Caki2 (cell line): ENCODE measurements around the gene RNF125. TPM values are rescaled to one million over a fixed set of nuclear protein-coding genes. Genes with fewer than 3 reads are reported as not detected.
"Not testable (repeated sequence)": the region's sequence is repeated elsewhere in the genome, so short reads cannot be mapped to it uniquely, and the experiment has no call there.

Experiments
- DNase-seq: peaks from one replicate; pipeline ENCODE4 v3.0.0-alpha.2; 2015; ENCODE audit warnings: low read depth
- in situ Hi-C: cut with HindIII; loops from 2 replicates; pipeline ENCODE4 v1.10.0; 2016; ENCODE audit warnings: low sequenced_read_pairs, low pct_unique_long_range_greater_than_20kb, mixed read lengths
- total RNA-seq: library from RNA; depleted of rRNA; stranded (reverse); fragments of >200 nt; shearing (Covaris generic); gene quantifications from 2 replicates; pipeline ENCODE4 v1.2.3, GENCODE V29; 2014; ENCODE audit warnings: low replicate concordance; rRNA removed

The RNF125 gene
- total RNA-seq, result 0.03 and 0.38 TPM in 2 replicates

DNA sequence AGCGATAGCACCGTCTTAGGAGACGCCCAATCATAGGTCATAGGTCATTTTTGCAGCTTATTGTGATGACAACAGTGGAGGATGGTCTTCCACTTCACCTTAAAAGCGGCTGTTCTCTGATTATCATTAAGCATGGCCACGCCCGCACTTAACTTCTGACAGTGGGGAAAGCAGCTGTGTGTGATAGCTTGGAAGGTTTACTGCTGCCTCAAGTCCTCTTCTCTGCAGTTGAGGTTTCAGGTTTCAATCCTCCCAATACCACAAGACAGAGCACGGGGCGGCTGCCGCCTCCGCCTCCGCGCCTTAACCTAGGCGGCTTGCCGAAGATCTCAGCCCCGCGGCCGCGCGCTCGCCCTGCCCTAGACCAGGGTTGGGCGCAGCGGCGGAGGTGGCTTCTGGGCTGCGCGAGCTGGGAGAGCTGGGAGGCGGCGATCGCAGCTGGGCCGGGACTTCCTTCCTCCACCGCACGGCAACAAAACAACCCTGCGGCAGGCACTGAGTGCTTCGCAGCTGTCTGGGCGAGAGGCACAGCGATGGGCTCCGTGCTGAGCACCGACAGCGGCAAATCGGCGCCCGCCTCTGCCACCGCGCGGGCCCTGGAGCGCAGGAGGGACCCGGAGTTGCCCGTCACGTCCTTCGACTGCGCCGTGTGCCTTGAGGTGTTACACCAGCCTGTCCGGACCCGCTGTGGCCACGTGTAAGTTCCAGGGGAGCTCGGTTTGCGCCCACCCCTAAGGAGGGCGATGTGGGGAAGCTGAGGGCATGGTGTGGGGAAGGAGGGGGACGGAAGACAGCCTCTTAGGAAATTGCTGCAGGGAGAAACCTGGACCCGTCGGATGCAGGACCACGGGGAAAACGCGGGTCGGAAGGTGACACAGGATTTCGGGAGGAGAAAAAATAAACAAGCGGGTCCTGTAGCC lies at the start of gene RNF125:
Gene RNF125 (plus strand): TSS at position 495 of the 920 bp plus-strand sequence. CDS start 39 bp downstream, at position 534.
- in situ Hi-C loops, result no loop called here
- peak; percentile 74 for DNase-seq

DNA sequence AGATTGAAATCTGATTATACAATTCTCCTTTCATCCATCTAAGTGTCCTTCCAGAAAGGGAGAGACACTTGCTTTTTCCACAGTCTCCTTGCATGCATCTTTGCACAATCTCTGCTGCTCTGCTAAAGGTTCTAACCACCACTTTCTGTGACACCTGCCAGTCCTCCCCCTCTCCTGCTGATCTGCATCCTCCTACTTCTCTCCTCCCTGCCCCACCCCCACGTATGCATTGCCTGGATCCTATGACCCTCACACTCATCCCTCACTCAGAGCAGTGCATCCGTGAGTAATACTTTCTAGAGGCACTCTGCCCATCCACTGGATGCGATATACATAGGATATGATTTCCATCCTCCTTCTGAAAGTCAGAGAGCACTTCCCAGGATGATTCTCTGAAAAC lies 48.0 kb upstream of the RNF125 start:
- in situ Hi-C loops, result no loop called here
- no peak for DNase-seq

- no peak for DNase-seq
- in situ Hi-C loops, result no loop called here
These were observed 44.6 kb upstream of the RNF125 start for GRCh38 chr18:31973929-31974546.

DNA sequence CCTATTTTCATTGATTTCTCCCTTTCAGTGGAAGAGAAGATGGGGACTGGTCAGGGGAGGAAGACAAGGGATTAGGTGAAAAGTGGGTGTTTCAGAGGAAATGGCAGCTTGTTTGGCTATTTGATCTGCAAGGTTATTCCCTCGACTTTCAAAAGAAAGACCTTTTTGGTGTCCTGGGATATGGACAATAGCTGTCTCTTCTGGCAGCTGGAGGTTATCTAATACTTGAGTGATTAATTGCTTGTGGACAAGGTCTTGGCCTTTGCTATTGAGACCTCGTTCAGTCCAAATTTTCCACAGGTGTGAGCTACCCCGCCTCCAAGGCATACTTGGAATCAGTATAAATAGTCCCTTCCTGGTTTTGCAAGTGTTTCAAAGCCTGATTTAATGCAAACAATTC lies 42.4 kb upstream of the RNF125 start:
- in situ Hi-C loops, result no loop called here
- no peak for DNase-seq

GRCh38 chr18:31977270-31977872 lies 41.3 kb upstream of the RNF125 start:
- no peak for DNase-seq
- in situ Hi-C loops, result no loop called here

DNA sequence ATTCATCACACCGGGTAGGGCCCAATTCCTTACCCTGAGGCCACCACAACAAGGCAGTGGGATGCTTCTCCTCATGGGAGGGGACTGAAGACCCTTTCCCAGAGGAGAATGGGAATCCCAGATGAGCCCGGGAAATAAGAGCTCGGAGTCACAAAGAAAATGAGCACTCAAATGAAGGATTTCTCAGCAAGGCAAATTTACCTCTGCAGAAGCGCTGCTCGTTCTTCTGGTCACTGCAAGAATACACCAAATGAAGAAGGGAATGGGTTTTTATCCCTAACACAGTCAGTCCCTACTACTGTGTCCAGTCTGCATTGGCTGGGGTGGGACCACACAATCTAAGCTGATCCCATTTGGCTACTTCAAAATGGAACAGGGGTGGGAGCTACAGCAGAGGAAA lies 40.0 kb upstream of the RNF125 start:
- DNase-seq, result no peak
- in situ Hi-C loops, result no loop called here

- in situ Hi-C loops, result no loop called here
- DNase-seq, result no peak
These were observed 38.9 kb upstream of the RNF125 start for GRCh38 chr18:31979714-31980113.

DNA sequence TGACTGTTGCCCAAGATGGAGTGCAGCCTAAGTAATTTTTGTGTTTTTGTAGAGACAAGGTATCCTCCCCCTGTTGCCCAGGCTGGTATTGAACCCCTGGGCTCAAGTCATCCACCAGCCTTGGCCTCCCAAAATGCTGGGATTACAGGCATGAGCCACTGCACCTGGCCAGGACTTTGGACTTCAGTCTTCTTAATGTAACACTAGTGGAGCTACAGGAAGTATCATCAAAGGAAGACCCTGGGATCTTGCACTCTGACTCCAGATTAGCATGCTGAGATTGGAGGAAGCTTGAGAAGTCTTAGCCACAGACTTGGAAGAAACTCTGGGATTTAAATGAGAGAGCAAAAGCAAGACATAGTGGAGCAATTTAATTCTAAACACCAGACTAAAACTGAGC lies 37.8 kb upstream of the RNF125 start:
- no peak for DNase-seq
- in situ Hi-C loops, result no loop called here

- in situ Hi-C loops, result no loop called here
These were observed 35.6 kb upstream of the RNF125 start for GRCh38 chr18:31983020-31983419.

DNA sequence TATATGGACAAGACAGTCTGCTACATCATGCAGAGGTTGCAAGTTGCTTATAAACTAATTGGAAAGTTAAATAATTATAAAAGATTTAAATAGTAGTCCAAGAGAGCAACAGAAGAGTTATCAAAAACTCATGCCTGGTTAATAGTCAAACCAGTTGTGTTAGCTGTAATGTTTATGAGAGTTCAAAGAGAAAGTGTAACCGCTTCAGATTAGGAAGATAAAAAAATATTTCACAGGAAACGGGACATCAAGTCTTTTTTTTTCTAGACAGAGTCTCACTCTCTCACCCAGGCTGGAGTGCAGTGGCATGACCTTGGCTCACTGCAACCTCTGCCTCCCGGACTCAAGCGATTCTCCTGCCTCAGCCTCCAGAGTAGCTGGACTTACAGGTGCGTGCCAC lies 34.6 kb upstream of the RNF125 start:
- no peak for DNase-seq
- in situ Hi-C loops, result no loop called here

More at GRCh38 chr18:31983020-31983419, 35.6 kb upstream of the RNF125 start:
- DNase-seq, result no peak

GRCh38 chr18:31990823-31991222 lies 27.8 kb upstream of the RNF125 start:
- no peak for DNase-seq
- in situ Hi-C loops, result no loop called here

- in situ Hi-C loops, result no loop called here
- DNase-seq, result no peak
These were observed 22.6 kb upstream of the RNF125 start for GRCh38 chr18:31996007-31996406.

- no peak for DNase-seq
- in situ Hi-C loops, result no loop called here
These were observed 19.7 kb upstream of the RNF125 start for GRCh38 chr18:31998880-31999412.

DNA sequence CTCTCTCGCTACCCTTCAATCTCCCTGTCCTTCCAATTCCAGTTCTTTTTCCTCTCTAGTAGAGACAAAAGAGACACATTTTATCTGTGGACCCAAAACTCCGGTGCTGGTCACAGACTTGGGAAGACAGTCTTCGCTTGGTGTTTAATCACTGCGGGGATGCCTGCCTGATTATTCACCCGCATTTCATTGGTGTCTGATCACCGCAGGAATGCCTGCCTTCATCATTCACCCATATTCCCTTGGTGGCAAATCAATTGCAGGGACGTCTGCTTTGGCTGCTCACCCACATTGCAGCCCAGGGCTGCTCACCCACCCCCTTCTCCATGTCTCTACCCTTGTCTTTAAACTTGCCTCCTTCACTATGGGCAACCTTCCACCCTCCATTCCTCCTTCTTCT lies 17.5 kb upstream of the RNF125 start:
- DNase-seq, in situ Hi-C loops: not testable (repeated sequence)

DNA sequence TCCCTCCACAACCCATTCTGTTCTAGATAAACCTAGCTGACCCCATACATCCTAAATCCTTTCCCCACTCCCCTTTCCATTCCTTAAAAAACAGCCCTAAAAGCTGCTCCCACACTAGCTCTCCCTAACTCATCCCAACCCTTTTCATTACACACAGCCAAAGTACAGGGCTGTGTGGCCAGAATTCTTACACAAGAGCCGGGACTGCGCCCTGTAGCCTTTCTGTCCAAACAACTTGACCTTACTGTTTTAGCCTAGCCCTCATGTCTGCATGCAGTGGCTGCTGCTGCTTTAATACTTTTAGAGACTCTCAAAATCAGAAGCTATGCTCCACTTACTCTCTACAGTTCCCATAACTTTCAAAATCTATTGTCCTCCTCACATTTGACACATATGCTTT lies 14.8 kb upstream of the RNF125 start:
- DNase-seq, in situ Hi-C loops: not testable (repeated sequence)

GRCh38 chr18:32010124-32010721 lies 8.4 kb upstream of the RNF125 start:
- no peak for DNase-seq
- in situ Hi-C loops, result no loop called here

GRCh38 chr18:32011193-32011592 lies 7.4 kb upstream of the RNF125 start:
- no peak for DNase-seq
- in situ Hi-C loops, result no loop called here

DNA sequence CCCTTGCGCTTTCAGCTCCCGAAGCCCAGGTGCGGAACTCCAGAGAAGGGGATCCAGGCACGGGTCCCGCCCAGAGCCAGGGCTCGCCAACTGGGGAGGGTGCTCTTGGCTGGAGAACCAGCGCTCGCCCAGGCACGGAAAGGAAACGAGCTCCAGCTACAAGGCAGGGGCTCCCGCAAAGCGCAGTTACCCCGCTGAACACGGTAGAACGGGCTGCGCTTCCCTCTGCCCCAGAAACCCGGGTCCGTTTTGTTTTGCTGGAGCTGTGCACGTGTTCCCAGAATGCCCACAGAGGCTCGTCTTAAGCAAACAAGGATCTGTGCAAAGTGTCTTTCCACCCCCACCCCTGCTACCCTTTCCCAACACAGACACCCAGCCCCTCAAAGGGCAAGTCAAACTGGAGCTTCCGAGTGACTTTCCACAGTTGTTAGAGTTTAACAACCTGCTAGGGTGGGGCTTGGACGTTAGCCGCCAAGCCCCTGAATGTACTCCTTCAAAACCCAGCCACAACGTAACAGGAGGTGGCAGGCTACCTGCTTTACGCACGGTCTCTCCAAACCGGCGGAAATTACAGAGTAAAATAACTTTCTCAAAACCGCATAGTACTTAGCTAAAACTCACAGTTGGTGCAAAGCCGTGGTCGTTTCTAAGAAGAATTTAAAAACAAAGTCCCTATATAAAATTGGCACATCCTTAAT lies 775 bp downstream of the RNF125 start:
- in situ Hi-C loops, result no loop called here
- DNase-seq, result peak; percentile 2
